ENCODE results near the gene ABCA1. TPM values are rescaled to one million over a fixed set of nuclear protein-coding genes. Genes with fewer than 3 reads are reported as not detected.
"Not testable (repeated sequence)": the region's sequence is repeated elsewhere in the genome, so short reads cannot be mapped to it uniquely, and the experiment has no call there.

ABCA1 gene
- total RNA-seq, 1 experiment from 2014 or later, result 4.5 TPM

- no peak for DNase-seq (ENCODE audit: low spot score)
These were observed 16.9 kb upstream of the ABCA1 start for GRCh38 chr9:104944871-104945270.

- no peak for DNase-seq (ENCODE audit: low spot score)
These were observed 16.4 kb upstream of the ABCA1 start for GRCh38 chr9:104944356-104944755.

GRCh38 chr9:104941597-104941996 is 13.6 kb upstream of the ABCA1 start:
- DNase-seq (ENCODE audit: low spot score), result no peak

GRCh38 chr9:104936291-104936690 is 8.3 kb upstream of the ABCA1 start:
- DNase-seq (ENCODE audit: low spot score), result no peak

GRCh38 chr9:104935501-104935810 is 7.5 kb upstream of the ABCA1 start:
- DNase-seq (ENCODE audit: low spot score), result not testable (repeated sequence)

GRCh38 chr9:104934691-104935500 is 6.9 kb upstream of the ABCA1 start:
- DNase-seq (ENCODE audit: low spot score), result no peak

- not testable (repeated sequence) for DNase-seq (ENCODE audit: low spot score)
These were observed 5.1 kb upstream of the ABCA1 start for GRCh38 chr9:104933091-104933490.

GRCh38 chr9:104931256-104931655 is 3.3 kb upstream of the ABCA1 start:
- no peak for DNase-seq (ENCODE audit: low spot score)

- peak; percentile 57 for DNase-seq (ENCODE audit: low spot score)
These were observed 591 bp downstream of the ABCA1 start for GRCh38 chr9:104927216-104927911.

- no peak for DNase-seq (ENCODE audit: low spot score)
These were observed 4.2 kb downstream of the ABCA1 start for GRCh38 chr9:104923740-104924139.

- no peak for DNase-seq (ENCODE audit: low spot score)
These were observed 4.7 kb downstream of the ABCA1 start for GRCh38 chr9:104923289-104923688.

GRCh38 chr9:104922748-104923147 is 5.2 kb downstream of the ABCA1 start:
- not testable (repeated sequence) for DNase-seq (ENCODE audit: low spot score)

GRCh38 chr9:104921067-104921741 is 6.8 kb downstream of the ABCA1 start:
- no peak for DNase-seq (ENCODE audit: low spot score)

- DNase-seq (ENCODE audit: low spot score), result no peak
These were observed 12.2 kb downstream of the ABCA1 start for GRCh38 chr9:104915753-104916152.

- DNase-seq (ENCODE audit: low spot score), result no peak
These were observed 12.9 kb downstream of the ABCA1 start for GRCh38 chr9:104915049-104915448.

- DNase-seq (ENCODE audit: low spot score), result no peak
These were observed 13.5 kb downstream of the ABCA1 start for GRCh38 chr9:104914466-104914865.

- DNase-seq (ENCODE audit: low spot score), result no peak
These were observed 15.3 kb downstream of the ABCA1 start for GRCh38 chr9:104912606-104913005.

GRCh38 chr9:104911032-104911607 is 16.8 kb downstream of the ABCA1 start:
- DNase-seq (ENCODE audit: low spot score), result no peak

- DNase-seq (ENCODE audit: low spot score), result no peak
These were observed 20.5 kb downstream of the ABCA1 start for GRCh38 chr9:104907278-104907951.

GRCh38 chr9:104906441-104907277 is 21.3 kb downstream of the ABCA1 start:
- DNase-seq (ENCODE audit: low spot score), result no peak

- DNase-seq (ENCODE audit: low spot score), result no peak
These were observed 22.0 kb downstream of the ABCA1 start for GRCh38 chr9:104905931-104906330.

Data from HT-29 (cell line).